GM11168 (cell line): Measurements from ENCODE around the gene FIBIN.
"Not testable (repeated sequence)": the region's sequence is repeated elsewhere in the genome, so short reads cannot be mapped to it uniquely, and the experiment has no call there.

ENCODE experiments used
- in situ Hi-C: fragments of 300-500 bp; cut with MboI; formaldehyde crosslinking; loops from one replicate; pipeline ENCODE4 v1.12.0; 2022; ENCODE audit warnings: low sequenced_read_pairs; ENCODE audit not compliant: unreplicated experiment

The FIBIN gene

DNA sequence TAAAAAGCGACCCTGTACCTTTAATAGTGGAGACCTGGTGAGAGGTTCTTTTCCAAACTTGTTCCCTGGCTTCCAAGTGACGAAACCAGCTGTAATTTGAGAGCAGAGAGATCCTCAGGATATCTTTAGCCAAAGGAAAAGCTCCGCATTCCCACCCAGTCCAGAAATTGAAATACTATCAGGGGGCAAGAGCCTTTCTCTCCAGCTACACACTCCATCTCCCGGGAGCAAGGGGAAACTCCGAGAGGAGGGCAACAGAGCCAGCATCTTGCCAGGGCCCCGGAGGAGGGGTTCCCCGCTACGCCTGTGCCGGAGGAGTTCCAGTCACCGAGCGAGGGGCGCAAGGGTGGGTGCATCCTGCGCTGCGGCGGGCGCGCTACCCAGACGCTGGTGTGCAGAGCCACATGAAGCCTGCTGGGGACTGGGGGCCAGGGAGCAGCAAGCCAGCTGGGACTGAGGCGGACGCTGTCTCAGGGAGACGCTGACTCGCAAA is at the start of gene FIBIN:
TSS of gene FIBIN (plus strand) at position 148 of the 493 bp plus-strand sequence. CDS start 415 bp downstream, outside the sequence.
- in situ Hi-C loops = no loop called here

DNA sequence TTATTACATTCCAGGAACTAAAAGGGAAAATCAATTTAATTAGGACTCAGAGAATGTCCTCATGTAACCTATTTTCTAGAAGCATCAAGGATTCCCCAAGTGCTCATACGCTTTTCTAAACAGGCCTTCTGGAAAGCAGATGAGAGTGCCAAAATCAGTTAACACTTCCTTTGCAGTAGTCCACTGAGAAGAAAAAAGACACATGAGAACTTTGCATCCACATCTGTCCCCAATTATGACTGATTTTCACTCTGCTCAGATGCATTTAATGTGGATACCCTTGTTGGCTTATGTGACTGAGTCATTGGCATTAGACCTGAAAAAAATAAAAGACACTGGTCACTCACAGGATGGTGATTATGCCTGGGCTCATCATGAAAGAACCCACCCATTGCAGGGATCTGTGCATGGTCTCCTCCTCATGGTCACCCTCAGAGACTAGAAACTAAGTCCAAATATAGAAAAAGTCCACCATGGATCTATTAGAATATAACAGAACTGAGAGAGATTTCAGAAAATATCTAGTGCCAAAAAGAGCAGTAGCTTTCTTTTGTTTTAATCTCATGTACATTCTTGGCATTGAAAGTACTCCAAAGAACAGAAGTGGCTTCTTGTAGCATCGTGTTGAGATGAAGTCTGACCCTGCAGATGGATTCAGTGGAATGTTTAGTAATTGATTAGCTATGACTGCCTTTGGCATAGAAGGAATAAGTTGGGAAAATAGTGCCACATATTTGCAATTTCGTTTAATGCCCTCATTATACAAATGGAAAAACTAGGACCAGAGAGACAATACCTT is 48.8 kb upstream of the FIBIN start:
- in situ Hi-C loops = no loop called here

DNA sequence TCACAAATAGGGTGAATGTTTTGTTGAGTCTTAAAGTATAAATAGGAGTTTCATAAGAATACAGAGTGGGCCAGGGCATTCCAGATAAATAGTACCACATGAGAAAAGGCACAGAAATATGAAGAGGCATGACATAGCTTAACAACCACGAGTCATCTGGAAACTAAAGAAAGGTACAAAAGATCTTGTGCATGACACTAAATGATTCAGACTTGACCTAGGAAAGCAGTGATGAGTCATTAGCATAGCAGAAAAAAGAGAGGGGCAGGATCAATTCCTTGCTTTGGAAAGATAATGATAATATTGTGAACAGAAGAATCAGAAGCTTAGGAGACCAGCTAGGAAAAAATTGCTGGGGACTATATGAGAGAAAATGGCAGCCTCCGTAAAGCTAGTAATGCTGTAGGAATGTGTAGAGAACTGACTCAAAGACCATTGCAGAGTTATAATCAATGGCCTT is 47.6 kb upstream of the FIBIN start:
- in situ Hi-C loops = no loop called here

DNA sequence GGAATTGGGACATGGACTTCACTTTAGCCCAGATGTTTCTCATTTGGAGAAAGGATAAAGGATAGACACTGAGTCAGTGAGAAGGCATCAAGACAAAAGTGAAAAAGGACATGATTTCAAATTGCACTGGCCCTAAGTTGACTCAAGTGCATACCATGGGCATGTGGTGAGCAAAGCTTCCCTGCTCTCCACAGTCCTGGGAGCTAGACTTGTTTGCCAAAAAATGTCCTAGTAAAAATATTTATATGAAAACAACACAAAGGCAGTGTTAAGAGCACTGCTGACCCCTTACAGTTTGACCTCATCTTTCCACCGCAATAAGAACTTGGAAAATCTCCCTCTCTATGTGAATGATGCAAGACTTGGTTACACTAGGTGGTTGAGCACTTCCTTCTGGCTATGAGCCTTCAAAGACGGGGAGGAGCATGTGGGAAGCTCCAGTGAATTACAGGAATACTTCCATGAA is 46.5 kb upstream of the FIBIN start:
- in situ Hi-C loops = no loop called here

DNA sequence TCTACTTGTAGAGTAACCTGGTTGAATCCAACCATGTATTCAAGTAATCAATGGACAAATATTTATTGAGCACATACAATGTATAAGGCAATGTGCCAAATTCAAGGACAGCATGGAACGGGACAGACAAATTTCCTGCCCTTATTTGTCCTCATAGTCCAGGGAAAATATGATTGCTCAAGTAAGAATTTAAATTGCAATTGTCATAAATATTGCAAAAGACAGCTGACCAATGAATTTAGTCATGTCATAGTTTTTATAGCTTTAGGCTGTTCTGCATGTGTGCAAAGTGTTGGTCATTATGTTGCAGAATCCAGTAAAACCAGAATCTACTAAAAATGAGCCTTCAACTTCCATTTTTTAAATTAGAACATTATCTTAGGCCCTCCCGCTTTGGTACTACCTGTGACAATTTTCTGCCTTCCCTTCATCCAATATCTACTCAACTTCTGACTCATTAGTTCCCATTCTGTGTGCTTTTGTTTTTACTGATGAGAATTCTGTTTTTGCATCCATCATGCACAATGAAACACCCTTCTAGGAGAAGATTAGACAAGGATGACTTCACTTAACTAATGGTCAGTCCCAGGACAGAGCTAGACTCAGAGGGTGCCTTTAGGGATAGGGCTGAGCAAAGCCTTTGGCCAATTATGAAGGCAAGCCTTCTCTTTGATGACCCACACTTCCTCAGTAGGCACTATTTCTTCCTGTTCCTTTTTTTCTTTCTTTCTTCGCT is 45.8 kb upstream of the FIBIN start:
- in situ Hi-C loops = no loop called here

DNA sequence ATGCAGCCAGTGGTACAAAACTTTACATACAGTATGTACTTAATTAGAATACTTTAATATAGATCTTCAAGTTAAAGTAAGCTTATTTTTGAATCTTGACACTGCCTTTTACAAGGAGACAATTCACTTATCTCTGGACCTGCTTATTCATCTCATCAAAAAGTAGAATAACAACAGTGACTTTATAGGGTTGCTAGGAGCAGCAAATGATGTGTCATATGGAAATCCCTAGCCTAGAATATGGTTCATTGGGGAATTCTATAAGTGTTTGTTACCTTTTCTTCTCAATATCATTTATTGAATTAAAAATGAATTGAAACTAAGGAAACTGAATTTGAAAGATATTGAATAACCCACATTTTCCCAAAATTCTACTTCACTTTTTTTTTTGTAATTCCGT is 45.0 kb upstream of the FIBIN start:
- in situ Hi-C loops = no loop called here

DNA sequence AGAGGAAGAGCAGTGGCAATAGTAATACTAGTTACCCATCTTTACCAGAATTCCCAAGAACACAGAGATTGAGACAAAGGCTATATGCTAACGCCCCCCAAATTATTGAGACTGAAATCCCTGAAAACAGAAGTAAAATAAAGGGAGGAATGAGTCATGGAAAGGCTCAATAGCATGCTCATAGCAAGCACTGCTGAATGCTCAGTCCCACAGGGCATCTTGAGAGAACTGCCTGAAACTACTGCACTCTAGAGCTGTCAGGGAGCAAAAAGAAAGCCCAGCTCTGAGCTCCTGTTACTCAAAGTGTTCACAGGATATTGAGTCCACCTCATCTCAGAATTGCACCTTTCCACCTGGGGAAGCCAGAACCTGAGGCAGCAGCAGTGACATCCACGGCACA is 44.1 kb upstream of the FIBIN start:
- in situ Hi-C loops = no loop called here

DNA sequence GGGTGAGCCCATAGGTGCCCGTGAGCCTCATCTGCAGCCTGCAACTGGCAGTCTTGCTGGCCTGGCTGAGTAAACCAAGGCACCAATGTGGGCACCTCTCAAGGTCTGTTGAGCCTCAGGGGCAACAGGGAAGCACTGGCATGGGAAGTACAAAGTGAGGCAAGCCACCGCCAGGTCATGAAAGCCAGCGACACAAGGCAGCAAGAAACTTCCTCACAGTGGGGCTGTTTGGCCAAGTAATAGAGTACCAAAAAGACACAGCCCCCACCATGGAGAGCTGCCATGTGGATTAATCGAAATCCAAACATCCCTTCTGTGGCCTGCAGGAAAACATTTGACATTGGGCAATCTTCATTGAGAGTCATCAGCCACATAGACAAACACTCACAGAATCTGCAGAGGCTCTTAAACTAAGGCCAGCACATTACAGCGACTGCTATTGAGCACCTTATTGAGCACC is 43.6 kb upstream of the FIBIN start:
- in situ Hi-C loops = no loop called here

DNA sequence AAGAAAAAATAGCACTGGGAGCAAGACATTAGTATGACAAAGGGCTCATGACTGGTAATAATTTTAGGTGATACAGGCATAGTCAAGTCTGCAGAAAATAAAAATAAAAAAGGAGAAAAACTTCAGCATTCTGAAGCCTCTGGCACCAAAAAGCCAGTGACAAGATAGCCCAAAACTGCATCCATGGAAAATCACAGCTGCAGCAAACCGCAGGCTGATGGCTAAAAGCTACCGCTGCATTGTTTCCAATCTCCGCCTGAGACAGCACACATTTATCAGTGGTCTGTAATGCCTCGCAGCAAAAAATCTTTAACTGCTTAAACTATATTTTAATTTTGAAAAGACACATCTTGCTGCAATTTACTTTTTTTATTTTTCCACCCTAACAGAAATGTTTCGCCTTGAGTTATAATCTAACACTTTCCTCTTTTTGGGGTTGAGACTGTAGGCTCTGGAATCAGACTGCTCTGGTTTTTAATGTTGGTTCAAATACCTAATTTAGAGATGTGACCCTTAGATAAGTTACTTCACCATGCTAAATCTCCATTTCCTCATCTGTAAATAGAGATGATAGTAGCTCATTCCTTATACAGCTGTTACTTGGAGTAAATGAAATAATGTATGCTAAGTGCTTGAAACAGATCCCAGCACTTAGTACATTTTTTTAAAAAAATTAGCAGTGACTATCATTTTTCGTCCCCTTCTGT is 42.0 kb upstream of the FIBIN start:
- in situ Hi-C loops = no loop called here

DNA sequence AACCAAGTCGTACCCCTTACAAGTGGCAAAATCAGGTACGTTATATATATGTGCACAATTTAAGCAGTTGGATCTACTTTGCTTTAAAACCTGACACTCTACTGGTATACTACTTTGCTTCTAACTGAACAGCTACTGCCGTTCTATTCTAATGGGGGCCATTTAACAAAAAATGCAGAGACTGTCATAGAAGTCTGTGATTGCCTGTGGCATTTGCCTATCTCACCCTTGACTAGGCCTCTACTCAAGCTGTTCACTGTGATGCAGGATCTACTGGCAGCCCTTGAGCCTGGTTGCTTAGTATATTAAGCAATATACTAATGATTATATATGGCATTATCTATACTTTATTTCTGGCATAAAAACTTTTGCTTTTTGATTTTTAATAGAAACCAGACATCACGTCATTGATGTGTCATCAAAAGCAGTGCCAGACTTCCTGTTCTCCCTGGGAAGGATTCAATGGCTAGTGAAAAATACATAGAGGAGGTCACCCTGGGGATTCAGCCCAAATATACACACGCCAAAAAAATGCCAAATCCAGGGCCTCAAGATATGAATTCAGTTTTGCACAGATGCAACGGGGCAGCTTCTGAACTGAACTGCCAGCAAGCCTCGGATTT is 40.0 kb upstream of the FIBIN start:
- in situ Hi-C loops = no loop called here

DNA sequence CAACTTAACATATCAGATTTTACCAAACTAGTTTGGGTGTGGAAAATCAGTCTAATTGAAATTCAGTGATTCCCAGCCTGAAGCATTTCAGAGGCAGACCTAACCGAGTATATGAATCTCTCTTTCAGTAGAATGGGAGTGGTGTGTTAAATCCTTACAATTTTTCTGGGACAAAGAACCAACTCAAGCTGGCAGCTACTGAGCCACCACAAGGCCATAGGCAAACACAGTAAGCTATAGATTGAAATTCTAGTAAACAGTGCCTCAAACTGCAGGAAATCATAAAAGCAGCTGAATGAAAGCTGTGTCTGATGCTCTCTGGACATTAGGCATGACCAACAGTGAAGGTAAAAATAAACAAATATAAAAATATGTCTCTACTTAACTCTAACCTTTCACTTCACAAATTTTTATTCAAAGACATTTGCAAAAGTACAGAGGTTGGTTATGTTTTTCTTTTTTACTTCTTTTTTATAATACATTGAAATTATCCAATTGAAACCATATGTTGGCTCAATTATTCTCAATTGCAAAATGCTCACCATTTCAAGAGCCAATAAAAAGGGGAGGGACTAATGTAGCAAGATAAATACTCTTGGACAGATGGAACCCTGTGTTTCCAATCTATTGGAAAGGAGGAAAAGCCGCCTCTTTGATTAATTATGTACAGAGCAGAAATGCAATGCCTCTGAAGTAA is 35.8 kb upstream of the FIBIN start:
- in situ Hi-C loops = no loop called here

DNA sequence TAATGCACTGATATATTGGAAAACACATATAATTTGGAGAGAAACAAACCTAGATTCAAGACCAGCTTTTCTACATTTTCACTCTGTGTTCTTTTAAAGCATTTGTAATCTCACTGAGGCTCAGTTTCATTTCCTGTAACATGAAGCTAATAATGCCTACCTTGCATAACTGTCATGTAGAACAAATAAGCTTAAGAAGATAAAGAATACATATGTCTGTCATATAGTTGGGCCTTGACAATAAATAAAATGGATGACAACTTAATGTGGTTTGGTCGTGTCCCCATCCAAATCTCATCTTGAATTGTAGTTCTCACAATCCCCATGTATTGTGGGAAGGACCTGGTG is 35.2 kb upstream of the FIBIN start:
- in situ Hi-C loops = no loop called here

DNA sequence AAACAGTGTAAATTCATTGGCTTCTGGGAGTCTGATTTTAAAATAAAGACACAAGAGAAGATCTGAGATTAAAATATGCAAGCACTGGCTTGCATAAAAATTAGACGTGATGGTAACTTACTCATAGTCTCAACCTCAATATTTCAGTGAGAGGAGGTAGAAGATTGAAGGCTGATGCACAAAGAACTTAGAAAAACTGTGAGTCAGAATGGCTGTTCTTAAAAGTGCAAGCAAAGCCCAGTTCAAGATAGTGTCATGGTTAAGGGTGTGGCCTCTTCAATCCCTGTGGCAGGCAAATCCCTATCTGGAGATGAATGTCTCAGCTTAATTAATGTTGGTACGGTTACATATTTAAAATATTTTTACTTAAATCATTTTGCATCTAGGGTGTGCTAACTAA is 33.6 kb upstream of the FIBIN start:
- in situ Hi-C loops = no loop called here

DNA sequence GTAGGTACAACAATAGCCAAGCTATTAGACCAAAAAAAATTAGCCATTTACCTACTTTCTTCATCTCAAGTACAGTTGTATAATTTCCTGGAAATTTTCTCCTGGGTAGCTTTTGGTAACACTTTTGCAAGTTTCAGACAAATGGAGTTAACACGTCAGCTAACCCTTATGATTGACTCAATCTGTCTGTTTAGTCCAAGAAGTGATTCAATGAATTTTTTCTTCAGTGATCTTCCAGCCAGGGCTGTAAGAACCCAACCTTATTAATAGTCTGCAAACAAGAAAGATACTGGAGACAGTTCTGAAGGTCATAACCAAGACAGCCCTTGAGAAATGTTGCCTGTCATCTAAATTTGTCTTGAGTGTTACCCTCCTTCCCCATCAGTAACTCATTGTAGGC is 30.1 kb upstream of the FIBIN start:
- in situ Hi-C loops = no loop called here

DNA sequence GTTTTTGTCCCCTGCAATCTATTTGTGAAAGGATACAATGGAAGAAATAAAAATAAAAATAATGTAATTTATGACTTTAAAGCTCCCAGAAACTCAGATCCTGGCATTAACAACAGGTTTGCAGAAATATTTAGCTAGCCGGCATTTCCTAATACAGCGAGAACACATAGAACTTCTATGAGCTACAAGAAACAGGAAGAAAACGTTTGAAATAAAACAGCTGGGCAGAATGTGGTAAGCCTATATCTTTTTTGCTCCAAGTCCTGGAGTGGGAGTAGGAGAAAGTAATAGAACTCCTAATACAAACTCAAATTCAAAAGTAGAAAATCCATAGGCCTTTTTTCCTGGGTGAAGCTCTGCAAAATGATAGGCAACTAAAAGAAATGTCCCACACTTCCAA is 29.6 kb upstream of the FIBIN start:
- in situ Hi-C loops = no loop called here

DNA sequence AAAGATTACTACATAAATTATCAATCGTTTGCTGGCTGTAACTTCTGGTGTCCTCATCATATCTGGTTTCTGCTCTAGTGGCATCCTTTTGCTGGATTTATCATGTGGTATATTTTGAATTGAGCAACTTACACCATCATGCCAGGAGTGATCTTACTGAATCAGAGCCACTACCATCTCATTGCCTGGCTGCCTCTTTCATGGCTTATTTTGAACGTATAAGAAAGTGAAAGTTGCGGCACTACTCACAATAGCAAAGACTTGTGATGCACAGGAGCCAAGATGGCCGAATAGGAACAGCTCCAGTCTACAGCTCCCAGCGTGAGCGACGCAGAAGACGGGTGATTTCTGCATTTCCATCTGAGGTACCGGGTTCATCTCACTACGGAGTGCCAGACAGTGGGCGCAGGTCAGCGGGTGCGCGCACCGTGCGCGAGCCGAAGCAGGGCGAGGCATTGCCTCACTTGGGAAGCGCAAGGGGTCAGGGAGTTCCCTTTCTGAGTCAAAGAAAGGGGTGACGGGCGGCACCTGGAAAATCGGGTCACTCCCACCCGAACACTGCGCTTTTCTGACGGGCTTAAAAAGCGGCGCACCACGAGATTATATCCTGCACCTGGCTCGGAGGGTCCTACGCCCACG is 28.9 kb upstream of the FIBIN start:
- in situ Hi-C loops = not testable (repeated sequence)

DNA sequence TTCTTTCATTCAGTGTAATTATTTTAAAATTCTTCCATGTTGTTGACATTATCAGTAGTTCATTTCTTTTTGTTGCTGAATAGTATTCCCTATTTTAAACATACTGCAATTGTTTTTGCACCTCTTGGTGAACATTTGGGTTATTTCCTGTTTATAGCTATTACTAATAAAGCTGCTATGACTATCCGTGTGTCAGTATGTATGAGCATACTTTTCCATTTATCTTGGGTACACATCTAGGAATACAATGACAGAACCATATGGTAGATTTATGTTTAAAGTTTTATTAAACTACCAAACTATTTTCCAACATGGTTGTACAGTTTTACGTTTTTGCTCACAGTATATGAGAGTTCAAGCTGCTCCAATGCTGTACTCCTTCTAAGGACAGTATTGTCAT is 22.0 kb upstream of the FIBIN start:
- in situ Hi-C loops = no loop called here

DNA sequence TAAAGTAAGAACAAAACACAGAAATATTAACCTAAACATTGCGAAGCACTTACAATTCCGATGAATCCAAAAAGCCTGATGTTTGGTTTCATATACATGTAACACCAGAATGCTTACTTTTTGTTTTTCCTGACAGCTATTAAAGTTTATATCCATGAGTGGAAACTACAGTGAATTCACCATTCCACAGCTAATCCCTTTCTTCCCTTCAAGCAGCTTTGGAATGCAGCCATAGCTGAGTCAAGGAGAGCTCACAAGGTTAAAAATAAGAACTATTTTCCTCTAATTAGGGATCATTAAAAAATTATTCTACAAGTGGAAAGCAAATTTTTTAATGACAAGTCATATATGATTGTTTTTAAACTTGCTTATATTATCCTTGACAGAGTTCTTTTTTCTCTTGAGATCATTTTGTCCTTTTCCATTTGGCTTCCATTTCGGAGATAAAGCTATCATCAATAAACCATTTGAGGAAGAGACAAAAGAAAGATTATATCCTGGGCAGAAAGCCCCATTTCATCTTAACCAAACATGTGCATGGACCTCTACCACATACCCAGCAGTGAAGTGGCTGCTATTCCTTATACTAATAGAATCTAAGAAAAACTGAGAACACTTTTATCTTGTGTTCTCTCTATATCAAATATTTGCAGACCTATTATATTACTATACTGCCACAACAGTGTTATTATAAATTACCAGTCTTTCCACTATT is 19.7 kb upstream of the FIBIN start:
- in situ Hi-C loops = no loop called here

DNA sequence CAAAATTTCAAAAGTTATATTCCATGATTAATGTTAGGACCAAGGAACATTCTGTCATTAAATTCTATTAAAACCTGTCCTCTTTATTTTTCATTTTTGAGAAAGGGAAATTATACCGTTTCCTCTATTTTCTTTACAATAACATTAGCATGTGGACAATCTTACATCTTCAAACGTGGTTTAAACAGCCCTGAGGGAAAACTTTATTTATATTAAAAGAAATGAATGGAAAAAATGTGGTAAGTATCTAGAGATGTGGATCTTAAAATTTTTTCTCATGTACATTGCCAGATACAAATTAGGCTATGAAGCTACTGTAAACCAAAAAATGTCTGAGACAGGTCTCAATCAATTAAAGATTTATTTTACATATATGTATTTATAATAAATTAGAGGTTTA is 18.9 kb upstream of the FIBIN start:
- in situ Hi-C loops = no loop called here
